ENCODE measurements around the gene CLDN19. TPM values are rescaled to one million over a fixed set of nuclear protein-coding genes. Genes with fewer than 3 reads are reported as not detected.

Gene CLDN19
- total and polyA plus RNA-seq, 2 of the 8 experiments (the other 6 are each of a cell fraction or from before 2014, with no cell fraction given) = 9.7 to 17.2 TPM

- peaks cover 86 to 100% of the 10 kb centered on the region in 2 experiments for H3K79me2 ChIP-seq (ENCODE audit: control insufficient read depth in 1 of 2, insufficient read depth in 2 of 2, low read length in 2 of 2)
- no peak overlapping the region for H2AFZ ChIP-seq (ENCODE audit: low read length)
- CTCF ChIA-PET (ENCODE audit: partially characterized antibody) = interaction anchor here (1.5 to 2.0 kb wide), 2 partner anchors 13 to 23 kb away, joined by 4 to 6 read pairs; no protein-coding TSS in a partner anchor
- FAIRE-seq (no peak), DNase-seq (ENCODE audit: low read depth in 1 of 2, low spot score in 2 of 2) (no peak)
- no peak overlapping the region for H4K8ac ChIP-seq (ENCODE audit: extremely low read depth, insufficient read depth, low read length)
- no peak overlapping the region for H2BK15ac ChIP-seq (ENCODE audit: low read length)
- WGBS, 2 experiments (ENCODE audit: extremely low coverage in 1 of 2, insufficient coverage in 1 of 2, insufficient read length in 1 of 2, insufficient replicate concordance in 2 of 2, low coverage in 1 of 2, low lambda C conversion rate in 2 of 2, missing lambda C conversion rate in 1 of 2) = 95% methylated on average over 3 of the region's 3 CpGs; no CpG with 5 or more reads in 1 of the 2 experiments
- no peak overlapping the region for H4K5ac ChIP-seq (ENCODE audit: insufficient read length, low read depth, low read length)
- peaks cover 0 to 9% (median 6%) of the 10 kb centered on the region in 4 experiments; a peak in 4 of 7 replicates for H3K4me1 ChIP-seq (replicated peaks in 1 of 4; ENCODE audit: control insufficient read depth in 3 of 4, insufficient read depth in 4 of 4, low read length in 3 of 4)
- no peak overlapping the region for H3K18ac ChIP-seq (ENCODE audit: extremely low read depth, low read length)
- no peak overlapping the region for H3K4me3 ChIP-seq (ENCODE audit: extremely low read depth in 1 of 4, insufficient read depth in 2 of 4, low read depth in 3 of 4, low read length in 4 of 4)
- no peak overlapping the region for H3K56ac ChIP-seq (replicated peaks; ENCODE audit: insufficient read length, low read depth, low read length)
- H3K27ac ChIP-seq (ENCODE audit: low read depth, low read length) = no peak overlapping the region
- no peak overlapping the region for H3K4ac ChIP-seq (replicated peaks; ENCODE audit: insufficient read length, low read depth, low read length)
- H2AK5ac ChIP-seq (ENCODE audit: low read depth, low read length) = no peak overlapping the region
- H3K14ac ChIP-seq (ENCODE audit: insufficient read length) = no peak overlapping the region
- H2BK120ac ChIP-seq (replicated peaks; ENCODE audit: low read depth, low read length) = no peak overlapping the region
- H4K20me1 ChIP-seq (replicated peaks in 1 of 2; ENCODE audit: control insufficient read depth in 1 of 2, insufficient read depth in 2 of 2, low read length in 2 of 2) = peaks cover 47 to 74% of the 10 kb centered on the region in 2 experiments
- no peaks in the 10 kb centered on the region; the same call in none of the 2 replicates for H3K79me1 ChIP-seq (ENCODE audit: low read depth, low read length)
- no peaks in the 10 kb centered on the region; the same call in 1 of the 2 replicates for H3K23me2 ChIP-seq (ENCODE audit: low read depth, low read length)
- H3K36me3 ChIP-seq (ENCODE audit: control insufficient read depth in 2 of 4, insufficient read depth in 4 of 4, low read length in 3 of 4) = peaks cover under 1 to 49% (median 11%) of the 10 kb centered on the region in 4 experiments; a peak in 5 of 8 replicates
- no peak overlapping the region for H3K9ac ChIP-seq (replicated peaks in 1 of 4; ENCODE audit: extremely low read depth in 1 of 4, low read depth in 3 of 4, low read length in 3 of 4)
- no peak overlapping the region for H4K91ac ChIP-seq (replicated peaks; ENCODE audit: insufficient read length, low read length)
- H3K27me3 ChIP-seq (replicated peaks in 1 of 4; ENCODE audit: control insufficient read depth in 3 of 4, extremely low read depth in 1 of 4, insufficient read depth in 3 of 4, low read length in 3 of 4) = no peaks in the 10 kb centered on the region
- no peak overlapping the region for H3K4me2 ChIP-seq (ENCODE audit: insufficient read depth in 1 of 2, low read depth in 2 of 2, low read length in 2 of 2)
- no peak overlapping the region for H3K23ac ChIP-seq (ENCODE audit: insufficient read length)
- no peaks in the 10 kb centered on the region for H3K9me3 ChIP-seq (ENCODE audit: insufficient read depth in 2 of 2, low read depth in 1 of 2, low read length in 1 of 2)
- TF ChIP-seq PHF8 (conservative IDR thresholded peaks at IDR 0.05; ENCODE audit: low read depth, low read length) (no peak), EP300 (IDR thresholded peaks at IDR 0.05; ENCODE audit: borderline replicate concordance in 1 of 2, low read depth in 2 of 2, low read length in 2 of 2) (no peak), SP4 (IDR thresholded peaks at IDR 0.05; ENCODE audit: low read length) (no peak)
- H2BK5ac ChIP-seq (ENCODE audit: low read depth, low read length) = no peak overlapping the region
- H2BK20ac ChIP-seq (ENCODE audit: low read length) = no peak overlapping the region
- POLR2A ChIA-PET (ENCODE audit: partially characterized antibody) = interaction anchor here (0.5 to 4.2 kb wide), 9 partner anchors 9 to 82 kb away, joined by 3 to 94 read pairs (median 4); partner anchors contain the start of gene YBX1
- no peak overlapping the region for H2BK12ac ChIP-seq (ENCODE audit: low read depth, low read length)
Observed at GRCh38 chr1:42689912-42690311, 50.1 kb downstream of the CLDN19 start.

Measured in H1 (cell line).